Transverse colon (tissue), 4 donors: ENCODE data around the gene ZNF641. TPM values are rescaled to one million over a fixed set of nuclear protein-coding genes. Genes with fewer than 3 reads are reported as not detected.

Source experiments
- DNase-seq: peaks from one replicate; pipeline ENCODE4 v3.0.0-alpha.2; 2019
- H3K27ac ChIP-seq, 4 donors: fragments of 200-600 bp; sonication (generic); 2 replicates each; pipeline ENCODE4 v1.5.1; 2016 to 2018; ENCODE audit warnings: inconsistent platforms in 4 of 4
- H3K27me3 ChIP-seq: fragments of 200-600 bp; sonication (generic); 2 replicates; pipeline ENCODE4 v1.5.1; 2017; ENCODE audit warnings: inconsistent platforms
- H3K36me3 ChIP-seq, 4 donors: fragments of 200-600 bp; sonication (generic); 2 replicates each; pipeline ENCODE4 v1.5.1; 2017 to 2019; ENCODE audit warnings: inconsistent platforms in 4 of 4
- H3K4me1 ChIP-seq, 4 donors: fragments of 200-600 bp; sonication (generic); 2 replicates each; pipeline ENCODE4 v1.5.1; 2017 to 2020; ENCODE audit warnings: inconsistent platforms in 4 of 4
- H3K4me3 ChIP-seq, 4 donors: fragments of 200-600 bp; sonication (generic); 1 replicate in 1 of 4; 2 replicates in 3 of 4; pipeline versions ENCODE4 v1.5.1 to v1.6.1; 2017 to 2019; ENCODE audit warnings: inconsistent platforms in 4 of 4
- H3K9me3 ChIP-seq, 2 donors: fragments of 200-600 bp; sonication (generic); 2 replicates each; pipeline ENCODE4 v1.5.1; 2017 to 2019; ENCODE audit warnings: inconsistent platforms in 2 of 2
- EP300 ChIP-seq: sonication (generic); formaldehyde crosslinking; IDR thresholded peaks from one replicate; pipeline ENCODE4 v1.6.1; 2017; ENCODE audit warnings: antibody characterized with exemption, low read depth
- POLR2A ChIP-seq: fragments of 450-650 bp; IDR thresholded peaks from one replicate; pipeline ENCODE4 v1.6.1; 2016; ENCODE audit warnings: antibody characterized with exemption, mild to moderate bottlenecking, moderate library complexity
- POLR2AphosphoS5 ChIP-seq, 3 donors: sonication (generic); formaldehyde crosslinking; IDR thresholded peaks; one replicate each; pipeline ENCODE4 v1.6.1; 2016; ENCODE audit warnings: antibody characterized with exemption in 3 of 3
- WGBS, 2 donors: methylation state at CpG; one replicate each; pipeline ENCODE4 v1.1.5; 2018; ENCODE audit warnings: low coverage in 1 of 2; 5-methylcytosine and 5-hydroxymethylcytosine counted together
- in situ Hi-C, 4 donors: fragments of 200-750 bp; cut with MboI; loops; one replicate each; pipeline versions ENCODE4 v1.15.0 to v1.15.1; 2017; ENCODE audit warnings: low sequenced_read_pairs in 3 of 4, low pct_ligation_motif_present in 1 of 4, low pct_unique_long_range_greater_than_20kb in 1 of 4
- intact Hi-C: fragments of 100-400 bp; cut with DNase I; formaldehyde crosslinking; loops from one replicate; pipeline ENCODE4 v1.15.1; 2023; ENCODE audit warnings: low total_unique reads
- total RNA-seq, 4 donors: library from RNA; depleted of rRNA; stranded (reverse); fragments of >200 nt; gene quantifications; one replicate each; pipeline ENCODE4 v1.1.0, GENCODE V29; 2016
- TF ChIP-seq, protein P1 (sequence below), 5 experiments: fragments of 200-600 bp in 3 of 5; fragments of 450-650 bp in 2 of 5; sonication (generic) in 3 of 5; IDR thresholded peaks; 1 replicate in 2 of 5; 2 replicates in 3 of 5; pipeline ENCODE4 v1.5.1; 2016 to 2017; ENCODE audit warnings: antibody characterized with exemption in 5 of 5, inconsistent platforms in 3 of 5, mild to moderate bottlenecking in 2 of 5, moderate library complexity in 1 of 5

The ZNF641 gene
- total RNA-seq, 4 donors from 2014 or later: 11.5 to 27.7 (median 15.2) TPM

- Histone ChIP-seq H3K4me1 (no peaks in the 10 kb centered on the region), H3K4me3 (no peak overlapping the region), H3K27me3 (no peaks in the 10 kb centered on the region), H3K27ac (no peak overlapping the region), H3K9me3 (no peaks in the 10 kb centered on the region), H3K36me3 (peaks cover 0 to 37% (median 14%) of the 10 kb centered on the region in 4 donors)
- intact Hi-C loops (no loop called here), in situ Hi-C loops (no loop called here)
- TF ChIP-seq, protein P1, sequence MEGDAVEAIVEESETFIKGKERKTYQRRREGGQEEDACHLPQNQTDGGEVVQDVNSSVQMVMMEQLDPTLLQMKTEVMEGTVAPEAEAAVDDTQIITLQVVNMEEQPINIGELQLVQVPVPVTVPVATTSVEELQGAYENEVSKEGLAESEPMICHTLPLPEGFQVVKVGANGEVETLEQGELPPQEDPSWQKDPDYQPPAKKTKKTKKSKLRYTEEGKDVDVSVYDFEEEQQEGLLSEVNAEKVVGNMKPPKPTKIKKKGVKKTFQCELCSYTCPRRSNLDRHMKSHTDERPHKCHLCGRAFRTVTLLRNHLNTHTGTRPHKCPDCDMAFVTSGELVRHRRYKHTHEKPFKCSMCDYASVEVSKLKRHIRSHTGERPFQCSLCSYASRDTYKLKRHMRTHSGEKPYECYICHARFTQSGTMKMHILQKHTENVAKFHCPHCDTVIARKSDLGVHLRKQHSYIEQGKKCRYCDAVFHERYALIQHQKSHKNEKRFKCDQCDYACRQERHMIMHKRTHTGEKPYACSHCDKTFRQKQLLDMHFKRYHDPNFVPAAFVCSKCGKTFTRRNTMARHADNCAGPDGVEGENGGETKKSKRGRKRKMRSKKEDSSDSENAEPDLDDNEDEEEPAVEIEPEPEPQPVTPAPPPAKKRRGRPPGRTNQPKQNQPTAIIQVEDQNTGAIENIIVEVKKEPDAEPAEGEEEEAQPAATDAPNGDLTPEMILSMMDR (IDR thresholded peaks at IDR 0.05): no peak
- TF ChIP-seq POLR2A (no peak), EP300 (no peak), POLR2AphosphoS5 (IDR thresholded peaks at IDR 0.05) (no peak)
- 86 to 87% methylated on average over 1 to 2 of the region's 2 CpGs for WGBS, 2 donors
- no peak for DNase-seq
These were observed 9.8 kb downstream of the ZNF641 start for GRCh38 chr12:48340943-48341342.

DNA sequence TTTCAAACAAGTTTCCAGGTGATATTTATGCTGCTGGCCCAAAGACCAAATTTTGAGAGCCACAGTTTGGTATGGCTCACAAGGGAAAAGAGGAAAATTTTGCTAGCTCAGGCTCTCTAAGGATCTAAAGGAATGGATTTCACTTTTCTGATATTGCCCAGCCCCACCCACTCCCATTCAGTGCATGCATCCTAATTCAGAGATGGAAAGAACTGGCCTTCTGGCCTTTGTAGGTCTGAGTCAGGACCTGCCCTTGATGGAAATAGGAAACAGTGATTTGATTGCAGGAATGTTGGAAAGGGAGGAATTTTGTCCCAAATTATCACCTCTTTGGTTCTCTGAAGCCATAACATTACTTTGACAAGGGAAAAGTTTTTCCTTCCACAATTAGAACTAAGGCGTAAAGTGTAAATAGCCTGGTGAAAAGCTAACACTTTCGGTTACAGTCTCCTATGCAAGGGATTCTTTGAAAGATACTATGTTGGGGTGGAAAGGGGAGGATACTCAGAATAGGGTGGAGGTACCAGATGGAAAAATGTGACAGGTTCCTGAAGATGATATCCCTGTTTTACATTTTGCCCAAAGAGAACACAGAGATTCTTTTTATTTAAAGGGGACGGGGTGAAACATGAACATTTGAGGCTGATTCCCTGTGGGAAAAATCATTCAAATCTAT lies 11.1 kb downstream of the ZNF641 start:
- Histone ChIP-seq H3K4me1 (no peaks in the 10 kb centered on the region), H3K36me3 (peaks cover 0 to 25% (median 10%) of the 10 kb centered on the region in 4 donors), H3K27me3 (no peaks in the 10 kb centered on the region), H3K4me3 (no peak overlapping the region), H3K27ac (no peak overlapping the region), H3K9me3 (no peaks in the 10 kb centered on the region)
- intact Hi-C loops (no loop called here), in situ Hi-C loops (no loop called here)
- 95 to 96% methylated on average over 3 of the region's 3 CpGs for WGBS, 2 donors
- no peak for TF ChIP-seq POLR2A
- TF ChIP-seq, protein P1 (IDR thresholded peaks at IDR 0.05): no peak
- TF ChIP-seq EP300: no peak
- no peak for TF ChIP-seq POLR2AphosphoS5 (IDR thresholded peaks at IDR 0.05)
- DNase-seq: no peak

DNA sequence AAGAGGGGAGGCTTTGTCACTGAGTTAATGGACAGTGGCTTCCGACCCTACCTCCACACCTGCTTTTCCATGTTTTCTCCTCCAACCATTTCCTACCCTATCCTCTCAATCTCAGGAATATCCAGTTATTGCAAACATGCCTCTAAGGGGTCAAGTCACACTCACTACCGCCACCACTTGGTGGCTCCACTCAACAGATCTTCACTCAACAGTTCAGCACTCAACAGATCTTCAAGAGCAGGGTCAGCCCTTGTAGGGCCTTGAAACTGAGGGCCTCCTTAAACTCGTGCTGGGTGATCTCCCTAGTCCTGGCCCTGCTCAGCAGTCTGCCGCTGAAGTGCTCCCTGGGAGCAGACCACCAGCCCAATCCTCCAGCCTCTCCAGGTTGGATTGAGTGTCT lies 14.2 kb downstream of the ZNF641 start:
- Histone ChIP-seq H3K27me3 (no peaks in the 10 kb centered on the region), H3K4me1 (no peaks in the 10 kb centered on the region), H3K4me3 (no peak overlapping the region), H3K27ac (no peak overlapping the region), H3K9me3 (no peaks in the 10 kb centered on the region), H3K36me3 (peaks cover 0 to 4% (median 0%) of the 10 kb centered on the region in 4 donors)
- TF ChIP-seq, protein P1 (IDR thresholded peaks at IDR 0.05): no peak
- TF ChIP-seq EP300: no peak
- no peak for TF ChIP-seq POLR2A
- no peak for TF ChIP-seq POLR2AphosphoS5 (IDR thresholded peaks at IDR 0.05)
- no peak for DNase-seq
- intact Hi-C loops (no loop called here), in situ Hi-C loops (no loop called here)
- WGBS, 2 donors: 57% methylated on average over 4 of the region's 4 CpGs; no CpG with 5 or more reads in 1 of the 2 donors

DNA sequence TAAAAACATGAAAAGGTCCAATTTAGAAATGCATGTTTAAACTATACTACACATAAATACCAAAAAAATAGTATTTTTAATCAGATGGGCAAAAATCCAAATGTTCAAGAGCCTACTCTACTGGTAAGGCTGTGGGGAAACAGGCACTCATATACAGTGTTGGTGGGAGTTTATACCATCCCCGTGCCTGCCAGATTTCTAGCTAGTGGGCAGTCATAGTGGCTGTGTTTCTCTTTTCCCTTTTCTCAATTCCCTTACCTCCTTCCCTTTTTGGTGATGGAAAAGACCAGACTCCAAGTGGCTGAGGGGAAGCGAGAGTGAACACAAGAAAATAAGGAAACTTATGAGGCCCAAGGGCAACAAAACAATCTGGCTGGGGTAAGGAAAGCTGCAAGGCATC lies 14.7 kb downstream of the ZNF641 start:
- Histone ChIP-seq H3K9me3 (no peaks in the 10 kb centered on the region), H3K36me3 (peaks cover 0 to 4% (median 0%) of the 10 kb centered on the region in 4 donors), H3K27ac (no peak overlapping the region), H3K4me1 (no peaks in the 10 kb centered on the region), H3K4me3 (no peak overlapping the region), H3K27me3 (no peaks in the 10 kb centered on the region)
- no peak for DNase-seq
- in situ Hi-C loops (no loop called here), intact Hi-C loops (no loop called here)
- 20 to 82% methylated on average over 1 to 2 of the region's 2 CpGs for WGBS, 2 donors
- TF ChIP-seq POLR2AphosphoS5 (IDR thresholded peaks at IDR 0.05): no peak
- no peak for TF ChIP-seq EP300
- TF ChIP-seq, protein P1 (IDR thresholded peaks at IDR 0.05): no peak
- TF ChIP-seq POLR2A: no peak
